ENCODE measurements around the gene PAQR6.
A peak's percentile ranks its signal among the peaks of the same experiment; 100 is the strongest.

PAQR6 gene

GRCh38 chr1:156246241-156246780 is 1.5 kb downstream of the PAQR6 start:
- H3K4me3 ChIP-seq (replicated peaks; ENCODE audit: insufficient read depth, low read length) = no peak overlapping the region

GRCh38 chr1:156245451-156246232 is 2.2 kb downstream of the PAQR6 start:
- peak; percentile 49 for TF ChIP-seq POLR2AphosphoS5 (IDR thresholded peaks at IDR 0.05; ENCODE audit: low read depth)
- TF ChIP-seq GABPA (IDR thresholded peaks at IDR 0.05; ENCODE audit: low read depth) = no peak
- TF ChIP-seq SPI1 (IDR thresholded peaks at IDR 0.05; ENCODE audit: borderline replicate concordance, low read depth) = no peak
- TF ChIP-seq REST (IDR thresholded peaks at IDR 0.05; ENCODE audit: insufficient replicate concordance, low read depth) = no peak
- TF ChIP-seq CTCF (IDR thresholded peaks at IDR 0.05; ENCODE audit: insufficient read depth, low read length) = no peak
- Histone ChIP-seq H3K4me3 (replicated peaks; ENCODE audit: insufficient read depth, low read length) (peak overlapping the region; percentile 21), H3K27me3 (ENCODE audit: insufficient read depth, poor library complexity, severe bottlenecking) (no peaks in the 10 kb centered on the region), H3K27ac (replicated peaks) (no peak overlapping the region)
- DNase-seq (ENCODE audit: low read depth in 1 of 2, low spot score in 1 of 2) = peak; percentile 39 to 53

More at GRCh38 chr1:156246241-156246780, 1.5 kb downstream of the PAQR6 start:
- no peak for TF ChIP-seq CTCF (IDR thresholded peaks at IDR 0.05; ENCODE audit: insufficient read depth, low read length)
- TF ChIP-seq SPI1 (IDR thresholded peaks at IDR 0.05; ENCODE audit: borderline replicate concordance, low read depth) = no peak
- TF ChIP-seq POLR2AphosphoS5 (IDR thresholded peaks at IDR 0.05; ENCODE audit: low read depth) = no peak
- TF ChIP-seq REST (IDR thresholded peaks at IDR 0.05; ENCODE audit: insufficient replicate concordance, low read depth) = no peak
- no peak for DNase-seq (ENCODE audit: low read depth in 1 of 2, low spot score in 1 of 2)
- Histone ChIP-seq H3K27ac (replicated peaks) (no peak overlapping the region), H3K27me3 (ENCODE audit: insufficient read depth, poor library complexity, severe bottlenecking) (no peaks in the 10 kb centered on the region)

- Histone ChIP-seq H3K27me3 (ENCODE audit: insufficient read depth, poor library complexity, severe bottlenecking) (no peaks in the 10 kb centered on the region), H3K27ac (replicated peaks) (no peak overlapping the region), H3K4me3 (replicated peaks; ENCODE audit: insufficient read depth, low read length) (no peak overlapping the region)
- TF ChIP-seq REST (IDR thresholded peaks at IDR 0.05; ENCODE audit: insufficient replicate concordance, low read depth) = no peak
- TF ChIP-seq CTCF (IDR thresholded peaks at IDR 0.05; ENCODE audit: insufficient read depth, low read length) = no peak
- TF ChIP-seq GABPA (IDR thresholded peaks at IDR 0.05; ENCODE audit: low read depth) = no peak
- no peak for TF ChIP-seq SPI1 (IDR thresholded peaks at IDR 0.05; ENCODE audit: borderline replicate concordance, low read depth)
- TF ChIP-seq POLR2AphosphoS5 (IDR thresholded peaks at IDR 0.05; ENCODE audit: low read depth) = no peak
- no peak for DNase-seq (ENCODE audit: low read depth in 1 of 2, low spot score in 1 of 2)
These were observed 3.1 kb downstream of the PAQR6 start for GRCh38 chr1:156244712-156245111.
